Naive thymus-derived CD4-positive, alpha-beta T cell (primary cell): ENCODE results near the gene ABCF3. TPM values are rescaled to one million over a fixed set of nuclear protein-coding genes. Genes with fewer than 3 reads are reported as not detected.

Experiments used
- ATAC-seq: fragments of 150-1000 bp; cut with Tn5 transposase; 2 replicates; pipeline ENCODE4 v1.10.0; 2021; ENCODE audit warnings: mild to moderate bottlenecking, moderate library complexity
- CTCF ChIA-PET: fragments of 350-600 bp; sonication (Branson Sonifier 250); formaldehyde crosslinking; loops from one replicate; lab custom pipeline; 2021; ENCODE audit warnings: antibody characterized with exemption; lab: Charles Lee
- POLR2A ChIA-PET: fragments of 350-600 bp; sonication (Branson Sonifier 250); formaldehyde crosslinking; loops from one replicate; lab custom pipeline; 2021; ENCODE audit warnings: antibody characterized with exemption, inconsistent platforms; lab: Charles Lee
- DNase-seq, 9 donors: peaks; one replicate each; pipeline versions ENCODE4 v3.0.0 to v3.0.0-alpha.2; 2020 to 2022; ENCODE audit warnings: mixed read lengths in 1 of 9
- H3K27ac ChIP-seq: one replicate; pipeline ENCODE4 v1.7.0; 2013; ENCODE audit warnings: mild to moderate bottlenecking, low read depth, low read length, moderate library complexity
- H3K27me3 ChIP-seq, 2 donors: one replicate each; pipeline ENCODE4 v1.7.0; 2013; ENCODE audit warnings: low read length in 2 of 2, mild to moderate bottlenecking in 2 of 2, moderate library complexity in 2 of 2; ENCODE audit not compliant: control insufficient read depth in 2 of 2, insufficient read depth in 2 of 2
- H3K36me3 ChIP-seq, 3 experiments: 1 replicate in 2 of 3; 2 replicates in 1 of 3; pipeline ENCODE4 v1.7.0; 2013; ENCODE audit warnings: low read length in 3 of 3, mild to moderate bottlenecking in 3 of 3, moderate library complexity in 1 of 3; ENCODE audit not compliant: insufficient read depth in 3 of 3, control insufficient read depth in 2 of 3
- H3K4me1 ChIP-seq, 2 donors: one replicate each; pipeline ENCODE4 v1.7.0; 2013; ENCODE audit warnings: low read length in 2 of 2, mild to moderate bottlenecking in 2 of 2, moderate library complexity in 1 of 2; ENCODE audit not compliant: control insufficient read depth in 2 of 2, insufficient read depth in 2 of 2
- H3K4me3 ChIP-seq: 2 replicates; pipeline ENCODE4 v1.7.0; 2013; ENCODE audit warnings: mild to moderate bottlenecking, low read length
- H3K9me3 ChIP-seq, 3 experiments: 1 replicate in 2 of 3; 2 replicates in 1 of 3; pipeline ENCODE4 v1.7.0; 2013; ENCODE audit warnings: low read length in 3 of 3; ENCODE audit not compliant: control insufficient read depth in 2 of 3
- H3K27ac Mint-ChIP-seq, 9 donors: one replicate each; pipeline ENCODE4 v1.8.0; 2020 to 2022; ENCODE audit warnings: mixed read lengths in 9 of 9, mild to moderate bottlenecking in 8 of 9, moderate library complexity in 5 of 9, inconsistent platforms in 2 of 9
- H3K27me3 Mint-ChIP-seq, 5 donors: one replicate each; pipeline ENCODE4 v1.8.0; 2021 to 2022; ENCODE audit warnings: mixed read lengths in 5 of 5, mild to moderate bottlenecking in 1 of 5
- H3K36me3 Mint-ChIP-seq, 5 donors: one replicate each; pipeline ENCODE4 v1.8.0; 2020 to 2022; ENCODE audit warnings: mixed read lengths in 5 of 5, mild to moderate bottlenecking in 3 of 5, inconsistent platforms in 1 of 5
- H3K4me1 Mint-ChIP-seq, 7 donors: one replicate each; pipeline ENCODE4 v1.8.0; 2020 to 2022; ENCODE audit warnings: mixed read lengths in 7 of 7, mild to moderate bottlenecking in 3 of 7, inconsistent platforms in 1 of 7
- H3K4me3 Mint-ChIP-seq, 10 donors: one replicate each; pipeline ENCODE4 v1.8.0; 2020 to 2022; ENCODE audit warnings: mild to moderate bottlenecking in 10 of 10, mixed read lengths in 10 of 10, moderate library complexity in 6 of 10, inconsistent platforms in 2 of 10
- H3K9me3 Mint-ChIP-seq, 11 donors: one replicate each; pipeline ENCODE4 v1.8.0; 2020 to 2022; ENCODE audit warnings: mixed read lengths in 11 of 11, mild to moderate bottlenecking in 4 of 11, inconsistent platforms in 1 of 11, moderate library complexity in 1 of 11
- intact Hi-C, 2 donors: fragments of 100-400 bp; cut with micrococcal nuclease; formaldehyde crosslinking; loops; one replicate each; pipeline ENCODE4 v1.15.1; 2023
- polyA plus RNA-seq, 2 donors: library from polyadenylated mRNA; unstranded; fragments of 300-500 nt; fragmentation: Illumina TruSeq; gene quantifications; one replicate each; pipeline ENCODE4 v1.2.3, GENCODE V29; 2021
- total RNA-seq, 6 experiments: library from RNA in 5 of 6; stranded (reverse) in 5 of 6; gene quantifications; 1 replicate in 5 of 6; 2 replicates in 1 of 6; pipeline ENCODE4 v1.2.3 and lab custom pipeline; 2021 to 2026

ABCF3 gene
- total RNA-seq (100 to 1,000 TPM in 4 of 5 experiments, 10 to 100 TPM in 1; 79.3 to 153 (median 117) TPM), polyA plus RNA-seq (10 to 100 TPM; 47.0 to 73.5 TPM), total RNA-seq (lab: John Stamatoyannopoulos, UW) (75.5 reads per million, percentile 79 among the genes with 10 or more reads in this experiment)

- no peaks in the 10 kb centered on the region for H3K9me3 Mint-ChIP-seq
- Histone ChIP-seq H3K27me3 (no peaks in the 10 kb centered on the region), H3K27ac (peak within 1 kb of the TSS; percentile 89), H3K36me3 (peaks cover 17 to 73% (median 18%) of the 10 kb centered on the region in 3 experiments), H3K9me3 (no peaks in the 10 kb centered on the region), H3K4me3 (peak within 1 kb of the TSS; percentile 81), H3K4me1 (peaks cover 18 to 24% of the 10 kb centered on the region in 2 donors)
- POLR2A ChIA-PET: interaction anchor here (0.7 to 1.8 kb wide), 5 partner anchors 9 to 176 kb away, joined by 3 to 15 read pairs (median 4); partner anchors contain the start of genes ABCC5 and AP2M1
- intact Hi-C loops: loop anchor here (1.0 to 5.0 kb wide), 10 partner anchors 12 to 1401 kb away; partner anchors contain the start of genes EEF1AKMT4 (in 2 of the 2), EIF2B5 (in 2 of the 2), EIF4G1 (in 2 of the 2) and AP2M1 (in 1 of the 2)
- peaks cover 4 to 34% (median 9%) of the 10 kb centered on the region in 5 donors for H3K36me3 Mint-ChIP-seq
- peak within 1 kb of the TSS; percentile 89 to 98 (median 97) for H3K27ac Mint-ChIP-seq
- CTCF ChIA-PET: interaction anchor here (0.7 to 1.1 kb wide), 3 partner anchors 13 to 171 kb away, joined by 3 to 4 read pairs (median 3); no protein-coding TSS in a partner anchor
- peak within 1 kb of the TSS; percentile 91 to 100 (median 98) for H3K4me3 Mint-ChIP-seq
- peaks cover 31 to 52% (median 43%) of the 10 kb centered on the region in 7 donors for H3K4me1 Mint-ChIP-seq
- no peaks in the 10 kb centered on the region for H3K27me3 Mint-ChIP-seq
- no peak for DNase-seq
- ATAC-seq: peak; percentile 23
Observed at GRCh38 chr3:184186184-184186901, at the start of gene ABCF3. Gene ABCF3, plus strand, starts transcription at chr3:184186199. Its CDS starts 9 bp downstream, at chr3:184186208.

GRCh38 chr3:184140436-184140835 lies 45.6 kb upstream of the ABCF3 start:
- H3K36me3 ChIP-seq: peaks cover 12 to 66% (median 21%) of the 10 kb centered on the region in 3 experiments
- Mint-ChIP-seq H3K9me3 (no peaks in the 10 kb centered on the region), H3K4me1 (peaks cover 24 to 30% (median 27%) of the 10 kb centered on the region in 7 donors), H3K36me3 (peaks cover 0 to 38% (median 21%) of the 10 kb centered on the region in 5 donors), H3K27me3 (no peaks in the 10 kb centered on the region), H3K27ac (peak overlapping the region in 1 of 9 donors; percentile 66), H3K4me3 (no peak overlapping the region)
- no peaks in the 10 kb centered on the region for H3K9me3 ChIP-seq
- ATAC-seq (no peak), DNase-seq (no peak)
- ChIA-PET POLR2A (no interaction called here), CTCF (no interaction called here)
- H3K27me3 ChIP-seq: no peaks in the 10 kb centered on the region
- no peak overlapping the region for H3K4me3 ChIP-seq
- intact Hi-C loops: no loop called here
- peaks cover 0 to 6% of the 10 kb centered on the region in 2 donors for H3K4me1 ChIP-seq
- H3K27ac ChIP-seq: no peak overlapping the region

GRCh38 chr3:184142199-184142598 lies 43.8 kb upstream of the ABCF3 start:
- Histone ChIP-seq H3K36me3 (peaks cover 12 to 71% (median 21%) of the 10 kb centered on the region in 3 experiments), H3K27me3 (no peaks in the 10 kb centered on the region), H3K4me1 (no peaks in the 10 kb centered on the region), H3K4me3 (no peak overlapping the region), H3K27ac (no peak overlapping the region), H3K9me3 (no peaks in the 10 kb centered on the region)
- Mint-ChIP-seq H3K4me1 (peaks cover 9 to 15% (median 9%) of the 10 kb centered on the region in 7 donors), H3K27me3 (no peaks in the 10 kb centered on the region), H3K27ac (peak overlapping the region in 2 of 9 donors; percentile 52 to 72), H3K36me3 (peaks cover 0 to 38% (median 21%) of the 10 kb centered on the region in 5 donors), H3K9me3 (no peaks in the 10 kb centered on the region), H3K4me3 (no peak overlapping the region)
- POLR2A ChIA-PET: no interaction called here
- CTCF ChIA-PET: no interaction called here
- intact Hi-C loops: no loop called here
- no peak for DNase-seq
- ATAC-seq: no peak

- no peaks in the 10 kb centered on the region for H3K27me3 Mint-ChIP-seq
- POLR2A ChIA-PET: no interaction called here
- Histone ChIP-seq H3K4me3 (no peak overlapping the region), H3K36me3 (peaks cover 12 to 63% (median 21%) of the 10 kb centered on the region in 3 experiments), H3K4me1 (no peaks in the 10 kb centered on the region), H3K9me3 (no peaks in the 10 kb centered on the region), H3K27ac (no peak overlapping the region), H3K27me3 (no peaks in the 10 kb centered on the region)
- H3K36me3 Mint-ChIP-seq: peaks cover 0 to 35% (median 21%) of the 10 kb centered on the region in 5 donors
- no peak for ATAC-seq
- H3K4me1 Mint-ChIP-seq: peaks cover 0 to 8% (median 0%) of the 10 kb centered on the region in 7 donors
- CTCF ChIA-PET: interaction anchor here (1.1 kb wide), 1 partner anchor 370 kb away, joined by 3 read pairs; no protein-coding TSS in a partner anchor
- no peak overlapping the region for H3K27ac Mint-ChIP-seq
- DNase-seq: no peak
- intact Hi-C loops: no loop called here
- no peak overlapping the region for H3K4me3 Mint-ChIP-seq
- H3K9me3 Mint-ChIP-seq: no peaks in the 10 kb centered on the region
Observed at GRCh38 chr3:184143327-184143726, 42.7 kb upstream of the ABCF3 start.

GRCh38 chr3:184144505-184144904 lies 41.5 kb upstream of the ABCF3 start:
- Histone ChIP-seq H3K4me1 (no peaks in the 10 kb centered on the region), H3K36me3 (peaks cover 12 to 63% (median 21%) of the 10 kb centered on the region in 3 experiments), H3K27ac (no peak overlapping the region), H3K4me3 (no peak overlapping the region), H3K9me3 (no peaks in the 10 kb centered on the region), H3K27me3 (no peaks in the 10 kb centered on the region)
- Mint-ChIP-seq H3K36me3 (peaks cover 0 to 35% (median 21%) of the 10 kb centered on the region in 5 donors), H3K4me1 (peaks cover 0 to 8% (median 0%) of the 10 kb centered on the region in 7 donors), H3K27ac (no peak overlapping the region), H3K9me3 (no peaks in the 10 kb centered on the region), H3K4me3 (no peak overlapping the region), H3K27me3 (no peaks in the 10 kb centered on the region)
- DNase-seq (no peak), ATAC-seq (no peak)
- intact Hi-C loops: loop anchor here in 1 of 2 donors (2.0 kb wide), 1 partner anchor 396 kb away; no protein-coding TSS in a partner anchor
- POLR2A ChIA-PET: interaction anchor here (2.0 kb wide), 1 partner anchor 9 kb away, joined by 8 read pairs; the partner anchor contains the start of gene EIF2B5
- CTCF ChIA-PET: interaction anchor here (1.1 to 1.8 kb wide), 2 partner anchors 10 to 369 kb away, joined by 3 to 5 read pairs; no protein-coding TSS in a partner anchor

- no peaks in the 10 kb centered on the region for H3K27me3 Mint-ChIP-seq
- Histone ChIP-seq H3K4me3 (no peak overlapping the region), H3K36me3 (peaks cover 12 to 60% (median 21%) of the 10 kb centered on the region in 3 experiments), H3K4me1 (no peaks in the 10 kb centered on the region), H3K27me3 (no peaks in the 10 kb centered on the region), H3K9me3 (no peaks in the 10 kb centered on the region), H3K27ac (no peak overlapping the region)
- no peak overlapping the region for H3K4me3 Mint-ChIP-seq
- intact Hi-C loops: loop anchor here in 1 of 2 donors (1.0 to 2.0 kb wide), 5 partner anchors 10 to 396 kb away; partner anchors contain the start of genes DVL3 and EIF2B5
- DNase-seq: peak in 7 of 9 donors; percentile 22 to 50 (median 34)
- CTCF ChIA-PET: interaction anchor here (1.0 to 1.8 kb wide), 3 partner anchors 11 to 153 kb away, joined by 3 to 5 read pairs (median 3); no protein-coding TSS in a partner anchor
- POLR2A ChIA-PET: interaction anchor here (1.0 to 2.0 kb wide), 2 partner anchors 9 to 105 kb away, joined by 3 to 8 read pairs; partner anchors contain the start of genes EEF1AKMT4 and EIF2B5
- H3K27ac Mint-ChIP-seq: peak overlapping the region in 1 of 9 donors; percentile 80
- peak; percentile 77 for ATAC-seq
- H3K9me3 Mint-ChIP-seq: no peaks in the 10 kb centered on the region
- peaks cover 0 to 7% (median 0%) of the 10 kb centered on the region in 7 donors for H3K4me1 Mint-ChIP-seq
- H3K36me3 Mint-ChIP-seq: peaks cover 0 to 32% (median 18%) of the 10 kb centered on the region in 5 donors
Observed at GRCh38 chr3:184145111-184145524, 40.9 kb upstream of the ABCF3 start.
